H9 (cell line): ENCODE data around the gene SNCB. TPM values are rescaled to one million over a fixed set of nuclear protein-coding genes. Genes with fewer than 3 reads are reported as not detected.

ENCODE experiments used
- DNase-seq: peaks from one replicate; pipeline ENCODE4 v3.0.0-alpha.2; 2017
- H2AFZ ChIP-seq: one replicate; pipeline ENCODE4 v1.6.1; 2013; ENCODE audit warnings: mild to moderate bottlenecking, low read length, control low read depth, moderate library complexity
- H2AK5ac ChIP-seq: 2 replicates; pipeline ENCODE4 v1.6.1; 2013; ENCODE audit warnings: low read length, control low read depth, mixed read lengths; ENCODE audit not compliant: insufficient read length
- H2BK120ac ChIP-seq: one replicate; pipeline ENCODE4 v1.6.1; 2013; ENCODE audit warnings: low read depth, mild to moderate bottlenecking, low read length, control low read depth, inconsistent platforms; ENCODE audit not compliant: poor library complexity, severe bottlenecking
- H2BK12ac ChIP-seq: 2 replicates; pipeline ENCODE4 v1.6.1; 2013; ENCODE audit warnings: low read length, control low read depth, mixed read lengths, low read depth; ENCODE audit not compliant: insufficient read length
- H2BK15ac ChIP-seq: 2 replicates; pipeline ENCODE4 v1.6.1; 2013; ENCODE audit warnings: low read depth, low read length, control low read depth
- H2BK20ac ChIP-seq: one replicate; pipeline ENCODE4 v1.6.1; 2013; ENCODE audit warnings: low read depth, mild to moderate bottlenecking, low read length, control low read depth, inconsistent platforms; ENCODE audit not compliant: poor library complexity, severe bottlenecking
- H2BK5ac ChIP-seq: 2 replicates; pipeline ENCODE4 v1.6.1; 2013; ENCODE audit warnings: low read length, control low read depth, mixed read lengths; ENCODE audit not compliant: insufficient read length
- H3K14ac ChIP-seq: 2 replicates; pipeline ENCODE4 v1.6.1; 2013; ENCODE audit warnings: low read length, control low read depth; ENCODE audit not compliant: insufficient read depth
- H3K18ac ChIP-seq: 2 replicates; pipeline ENCODE4 v1.6.1; 2013; ENCODE audit warnings: low read depth, mild to moderate bottlenecking, mixed read lengths, low read length, control low read depth; ENCODE audit not compliant: insufficient read length
- H3K23ac ChIP-seq: 2 replicates; pipeline ENCODE4 v1.6.1; 2013; ENCODE audit warnings: low read length, control low read depth, mixed read lengths, low read depth; ENCODE audit not compliant: insufficient read length
- H3K23me2 ChIP-seq: 2 replicates; pipeline ENCODE4 v1.6.1; 2013; ENCODE audit warnings: low read depth, mild to moderate bottlenecking, mixed read lengths, low read length, control low read depth; ENCODE audit not compliant: insufficient read length, poor library complexity, severe bottlenecking
- H3K27ac ChIP-seq: 2 replicates; pipeline ENCODE4 v1.5.1; 2013; ENCODE audit warnings: low read length, control low read depth, mixed read lengths, low read depth; ENCODE audit not compliant: insufficient read length
- H3K27me3 ChIP-seq: 2 replicates; pipeline ENCODE4 v1.6.1; 2013; ENCODE audit warnings: low read length, control low read depth, inconsistent platforms; ENCODE audit not compliant: insufficient read depth
- H3K4ac ChIP-seq: 2 replicates; pipeline ENCODE4 v1.6.1; 2013; ENCODE audit warnings: low read depth, mild to moderate bottlenecking, control low read depth, inconsistent platforms, low read length, moderate library complexity
- H3K4me1 ChIP-seq: 2 replicates; pipeline ENCODE4 v1.6.1; 2013; ENCODE audit warnings: low read length, control low read depth, inconsistent platforms; ENCODE audit not compliant: insufficient read depth
- H3K4me2 ChIP-seq: 2 replicates; pipeline ENCODE4 v1.6.1; 2013; ENCODE audit warnings: low read length, control low read depth, mixed read lengths; ENCODE audit not compliant: insufficient read length, insufficient read depth
- H3K56ac ChIP-seq: 2 replicates; pipeline ENCODE4 v1.6.1; 2013; ENCODE audit warnings: low read depth, mild to moderate bottlenecking, mixed read lengths, low read length, control low read depth; ENCODE audit not compliant: insufficient read length
- H3K79me1 ChIP-seq: 2 replicates; pipeline ENCODE4 v1.6.1; 2013; ENCODE audit warnings: low read depth, mild to moderate bottlenecking, moderate library complexity, low read length, control low read depth, inconsistent platforms; ENCODE audit not compliant: insufficient read depth, poor library complexity, severe bottlenecking
- H3K79me2 ChIP-seq: 2 replicates; pipeline ENCODE4 v1.6.1; 2013; ENCODE audit warnings: low read length, control low read depth, inconsistent platforms; ENCODE audit not compliant: insufficient read depth
- H3K9ac ChIP-seq: 2 replicates; pipeline ENCODE4 v1.6.1; 2013; ENCODE audit warnings: low read length, control low read depth, mixed read lengths; ENCODE audit not compliant: insufficient read length; ENCODE audit errors: extremely low read depth
- H3K9me3 ChIP-seq: one replicate; pipeline ENCODE4 v1.6.1; 2013; ENCODE audit warnings: low read depth, low read length, inconsistent platforms; ENCODE audit not compliant: control insufficient read depth
- H3T11ph ChIP-seq: one replicate; pipeline ENCODE4 v1.6.1; 2013; ENCODE audit warnings: mild to moderate bottlenecking, low read length, control low read depth, inconsistent platforms
- H4K20me1 ChIP-seq: one replicate; pipeline ENCODE4 v1.6.1; 2013; ENCODE audit not compliant: control insufficient read depth, insufficient read length, insufficient read depth
- H4K5ac ChIP-seq: 2 replicates; pipeline ENCODE4 v1.6.1; 2013; ENCODE audit warnings: low read depth, mild to moderate bottlenecking, mixed read lengths, low read length, control low read depth; ENCODE audit not compliant: insufficient read length
- H4K8ac ChIP-seq: replicated peaks from 2 replicates; pipeline ENCODE4 v1.6.1; 2013; ENCODE audit warnings: low read length, control low read depth, mixed read lengths, low read depth; ENCODE audit not compliant: insufficient read length
- H4K91ac ChIP-seq: 2 replicates; pipeline ENCODE4 v1.6.1; 2013; ENCODE audit warnings: low read depth, mild to moderate bottlenecking, moderate library complexity, mixed read lengths, low read length, control low read depth; ENCODE audit not compliant: insufficient read length
- H3K27ac Mint-ChIP-seq, 3 experiments: 2 replicates in 2 of 3; 3 replicates in 1 of 3; pipeline ENCODE4 v1.8.0; 2020 to 2021; ENCODE audit warnings: mixed read lengths in 3 of 3, mild to moderate bottlenecking in 1 of 3, moderate library complexity in 1 of 3
- H3K27me3 Mint-ChIP-seq: 2 replicates; pipeline ENCODE4 v1.8.0; 2021; ENCODE audit warnings: low read depth, mild to moderate bottlenecking, moderate library complexity, mixed read lengths
- H3K36me3 Mint-ChIP-seq, 3 experiments: 2 replicates in 2 of 3; 3 replicates in 1 of 3; pipeline ENCODE4 v1.8.0; 2020 to 2021; ENCODE audit warnings: low read depth in 3 of 3, mixed read lengths in 3 of 3; ENCODE audit not compliant: insufficient read depth in 1 of 3
- H3K4me1 Mint-ChIP-seq, 2 experiments: 2 replicates each; pipeline ENCODE4 v1.8.0; 2020; ENCODE audit warnings: mixed read lengths in 2 of 2
- H3K4me3 Mint-ChIP-seq, 2 experiments: 2 replicates in 1 of 2; 3 replicates in 1 of 2; pipeline ENCODE4 v1.8.0; 2020 to 2021; ENCODE audit warnings: mild to moderate bottlenecking in 2 of 2, mixed read lengths in 2 of 2, moderate library complexity in 1 of 2
- H3K9me3 Mint-ChIP-seq, 2 experiments: 2 replicates in 1 of 2; 3 replicates in 1 of 2; pipeline ENCODE4 v1.8.0; 2020; ENCODE audit warnings: mild to moderate bottlenecking in 2 of 2, mixed read lengths in 2 of 2, moderate library complexity in 1 of 2
- CTCF ChIP-seq: fragments of 200-600 bp; sonication (generic); conservative IDR thresholded peaks from 3 replicates; pipeline ENCODE4 v1.8.0; 2021; ENCODE audit warnings: antibody characterized with exemption, mild to moderate bottlenecking
- WGBS: extraction: QIAGEN DNeasy Blood & Tissue Kit; methylation state at CpG from one replicate; pipeline ENCODE4 v1.1.7; 2013; ENCODE audit warnings: missing lambda C conversion rate, low lambda C conversion rate, mixed read lengths; ENCODE audit not compliant: insufficient read length; ENCODE audit errors: extremely low coverage; 5-methylcytosine and 5-hydroxymethylcytosine counted together
- total RNA-seq: library from RNA; stranded (reverse); gene quantifications from 2 replicates; pipeline ENCODE4 v1.2.1, GENCODE V29; 2021

Gene SNCB
- total RNA-seq, 1 experiment from 2014 or later, result 3.5 TPM

- Histone ChIP-seq H3K56ac (no peak overlapping the region), H2BK5ac (no peak overlapping the region)
- no peak overlapping the region for H3K27ac Mint-ChIP-seq
Observed at GRCh38 chr5:176626876-176627236, 3.5 kb downstream of the SNCB start.

More at GRCh38 chr5:176626876-176627236, 3.5 kb downstream of the SNCB start:
- Mint-ChIP-seq H3K4me1 (peaks cover 11 to 32% of the 10 kb centered on the region in 2 experiments), H3K4me3 (no peak overlapping the region), H3K27me3 (peaks cover 77% of the 10 kb centered on the region), H3K9me3 (no peaks in the 10 kb centered on the region; a peak in 1 of 5 replicates), H3K36me3 (no peaks in the 10 kb centered on the region; a peak in 1 of 7 replicates)
- no peak overlapping the region for H2AK5ac ChIP-seq
- no peak overlapping the region for H3K18ac ChIP-seq
- no peaks in the 10 kb centered on the region for H3K79me1 ChIP-seq
- H3K4me2 ChIP-seq, result no peak overlapping the region
- H2BK120ac ChIP-seq, result no peak overlapping the region
- no peak overlapping the region for H3K9ac ChIP-seq
- no peaks in the 10 kb centered on the region for H3K4me1 ChIP-seq
- no peak overlapping the region for H2BK15ac ChIP-seq
- H4K8ac ChIP-seq, result no peak overlapping the region
- no peak overlapping the region for H4K5ac ChIP-seq
- H3K27me3 ChIP-seq, result peaks cover 6% of the 10 kb centered on the region; the same call in 1 of the 2 replicates
- no peak overlapping the region for H3K27ac ChIP-seq
- no peak overlapping the region for H4K91ac ChIP-seq
- no peaks in the 10 kb centered on the region for H3K9me3 ChIP-seq
- H3K23ac ChIP-seq, result no peak overlapping the region
- DNase-seq, result no peak
- no peak overlapping the region for H2BK12ac ChIP-seq
- no peak overlapping the region for H3T11ph ChIP-seq
- TF ChIP-seq CTCF, result no peak
- H2AFZ ChIP-seq, result no peak overlapping the region
- H3K79me2 ChIP-seq, result no peaks in the 10 kb centered on the region
- H3K14ac ChIP-seq, result no peak overlapping the region
- no peak overlapping the region for H2BK20ac ChIP-seq
- peaks cover 8% of the 10 kb centered on the region for H3K23me2 ChIP-seq
- no peaks in the 10 kb centered on the region for H4K20me1 ChIP-seq
- WGBS, result no CpG with 5 or more reads among the region's 7 CpGs
- H3K4ac ChIP-seq, result no peak overlapping the region
